IPS-18c (cell line): Measurements from ENCODE around the gene RNF8.
"Not testable (repeated sequence)": the region's sequence is repeated elsewhere in the genome, so short reads cannot be mapped to it uniquely, and the experiment has no call there.

Source experiments
- H3K4me3 ChIP-seq: 2 replicates; pipeline ENCODE4 v1.7.0; 2013; ENCODE audit warnings: low read depth, mild to moderate bottlenecking, low read length, moderate library complexity; ENCODE audit not compliant: insufficient read depth
- H3K9me3 ChIP-seq: one replicate; pipeline ENCODE4 v1.6.1; 2013; ENCODE audit warnings: mild to moderate bottlenecking, low read length, moderate library complexity; ENCODE audit not compliant: control insufficient read depth, insufficient read depth

RNF8 gene

DNA sequence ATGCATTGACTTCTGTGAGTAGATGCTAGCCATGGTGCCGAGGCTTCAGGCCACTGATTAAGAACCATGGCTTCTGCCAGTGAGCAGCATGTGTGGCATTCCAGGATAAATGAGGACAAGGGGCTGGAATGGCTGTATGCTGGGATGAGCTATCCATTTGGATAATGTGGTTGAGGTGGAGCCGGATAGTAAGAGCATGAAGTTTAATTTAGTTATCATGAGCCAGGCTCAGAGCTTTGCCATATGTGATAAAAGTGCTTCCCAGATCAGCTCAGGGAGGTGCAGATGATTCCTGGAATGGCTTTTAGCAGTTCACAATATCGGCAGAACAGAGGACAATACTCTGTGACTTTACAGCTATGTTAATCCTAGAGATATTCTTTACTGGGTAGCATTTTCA lies 34.6 kb upstream of the RNF8 start:
- no peak overlapping the region for H3K4me3 ChIP-seq
- no peaks in the 10 kb centered on the region for H3K9me3 ChIP-seq

- H3K4me3 ChIP-seq, result no peak overlapping the region
- no peaks in the 10 kb centered on the region for H3K9me3 ChIP-seq
Observed at GRCh38 chr6:37319856-37320480, 33.8 kb upstream of the RNF8 start.

- Histone ChIP-seq H3K9me3 (no peaks in the 10 kb centered on the region), H3K4me3 (no peak overlapping the region)
Observed at GRCh38 chr6:37320646-37321045, 33.1 kb upstream of the RNF8 start.

DNA sequence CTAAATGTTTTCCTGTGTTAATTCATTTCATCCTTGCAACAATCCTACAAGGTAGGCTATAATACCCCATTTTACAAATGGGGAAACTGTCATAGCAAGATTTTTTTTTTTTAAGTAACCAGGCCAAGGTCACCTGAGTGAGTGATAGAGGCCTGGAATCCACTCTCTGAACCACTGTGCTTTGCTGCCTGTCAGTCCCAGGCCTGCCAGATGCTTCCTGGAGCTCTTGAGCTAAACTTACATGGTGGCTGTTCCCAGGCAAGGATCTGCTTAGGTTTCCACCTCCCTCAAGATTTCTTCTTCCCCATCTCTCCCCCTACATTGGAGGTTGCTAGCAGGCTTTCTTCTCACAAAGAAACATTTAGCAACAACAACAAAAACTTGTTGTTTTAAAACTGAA lies 32.7 kb upstream of the RNF8 start:
- Histone ChIP-seq H3K4me3 (no peak overlapping the region), H3K9me3 (no peaks in the 10 kb centered on the region)

DNA sequence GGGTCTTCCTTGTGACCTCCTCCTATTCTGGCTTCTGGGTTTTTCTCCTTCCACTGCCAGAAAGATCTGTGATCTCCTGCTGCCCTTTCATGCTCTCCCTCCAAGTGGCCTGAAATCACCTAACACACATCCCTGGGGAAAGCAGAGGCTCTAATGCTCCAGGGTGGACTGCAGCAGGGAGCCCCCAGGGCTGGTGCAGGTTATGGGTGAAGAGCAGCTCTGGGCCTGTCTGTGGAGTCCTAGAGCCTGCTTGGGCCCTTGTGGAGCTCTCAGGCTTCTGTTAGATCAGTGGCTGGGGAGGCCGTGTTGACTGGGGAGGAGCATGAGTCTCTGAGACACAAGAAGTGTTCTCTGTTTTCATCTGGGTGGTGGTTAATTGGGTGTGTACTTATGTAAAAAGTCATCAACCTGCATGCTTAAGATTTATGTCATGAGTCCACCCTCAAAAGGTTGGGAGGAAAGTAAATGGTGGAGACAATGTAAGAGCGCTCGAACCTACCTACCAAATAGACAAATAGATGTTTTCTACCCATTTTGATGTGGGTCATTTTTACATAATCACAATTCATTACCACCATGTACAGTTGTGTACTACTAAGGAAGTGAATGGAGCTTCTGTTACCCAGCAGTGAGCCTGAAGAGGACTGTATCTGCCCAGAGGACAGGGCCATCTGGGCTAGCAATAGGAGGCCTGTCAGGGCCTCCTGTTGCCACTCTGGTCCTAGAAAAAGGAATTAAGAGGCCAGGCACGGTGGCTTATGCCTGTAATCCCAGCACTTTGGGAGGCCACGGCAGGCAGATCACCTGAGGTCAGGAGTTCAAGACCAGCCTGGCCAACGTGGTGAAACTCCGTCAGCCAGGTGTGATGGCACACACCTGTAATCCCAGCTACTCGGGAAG lies 32.0 kb upstream of the RNF8 start:
- no peaks in the 10 kb centered on the region for H3K9me3 ChIP-seq
- H3K4me3 ChIP-seq, result no peak overlapping the region

- Histone ChIP-seq H3K9me3 (no peaks in the 10 kb centered on the region), H3K4me3 (no peak overlapping the region)
Observed at GRCh38 chr6:37323580-37323979, 30.2 kb upstream of the RNF8 start.

DNA sequence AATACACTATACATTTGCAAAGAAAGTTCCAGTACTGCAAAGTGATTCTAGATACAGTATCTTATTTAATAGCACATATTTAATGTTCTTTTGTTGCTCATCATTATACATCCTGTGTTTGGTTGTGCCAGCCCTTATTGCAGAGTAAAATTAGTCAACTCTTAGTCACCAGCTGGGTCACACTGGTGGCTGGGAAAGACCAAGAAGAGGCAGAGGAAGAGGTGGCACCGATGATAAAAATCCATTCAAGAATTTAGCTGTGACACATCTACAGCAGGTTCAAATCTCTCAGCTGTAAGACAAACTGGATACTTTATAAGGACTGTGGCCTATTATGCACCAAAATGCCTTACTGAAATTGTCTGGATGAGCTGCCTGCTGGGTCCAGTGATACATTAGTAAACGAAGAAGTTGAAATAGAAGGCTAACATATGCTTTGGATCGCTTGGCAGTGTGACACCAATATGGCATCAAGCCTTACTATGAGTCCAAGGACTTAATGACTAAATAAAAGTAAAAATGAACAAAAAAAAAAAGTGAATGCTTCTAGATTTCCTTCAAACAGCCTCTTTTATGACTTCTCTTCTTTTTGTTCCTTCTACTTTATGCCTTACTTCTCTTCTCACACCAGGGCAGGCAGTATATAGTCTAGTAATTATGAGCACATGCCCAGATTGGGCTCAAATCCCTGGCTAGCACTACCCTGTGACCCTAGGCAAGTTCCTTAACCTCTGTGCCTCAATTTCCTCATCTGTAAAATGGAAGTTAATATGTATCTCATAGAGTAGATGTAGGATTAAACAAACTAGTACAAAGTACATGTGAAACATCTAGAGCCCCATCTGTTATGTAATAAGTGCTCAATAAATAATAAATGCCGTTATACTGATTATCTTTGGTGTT lies 29.4 kb upstream of the RNF8 start:
- no peak overlapping the region for H3K4me3 ChIP-seq
- H3K9me3 ChIP-seq, result no peaks in the 10 kb centered on the region

DNA sequence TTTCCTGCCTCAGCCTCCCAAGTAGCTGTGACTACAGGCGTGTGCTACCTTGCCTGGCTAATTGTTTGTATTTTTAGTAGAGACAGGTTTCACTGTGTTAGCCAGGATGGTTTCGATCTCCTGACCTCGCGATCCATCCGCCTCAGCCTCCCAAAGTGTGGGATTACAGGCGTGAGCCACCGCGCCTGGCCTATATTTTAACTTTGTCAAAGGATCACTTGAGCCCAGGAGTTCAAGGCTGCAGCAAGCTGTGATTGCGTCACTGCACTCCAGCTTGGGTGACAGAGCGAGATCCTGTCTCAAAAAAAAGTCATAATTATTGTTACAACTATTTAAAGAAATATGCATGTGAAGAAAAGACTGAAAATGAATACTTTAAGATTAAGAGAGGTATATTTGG lies 23.4 kb upstream of the RNF8 start:
- not testable (repeated sequence) for H3K9me3 ChIP-seq, H3K4me3 ChIP-seq

DNA sequence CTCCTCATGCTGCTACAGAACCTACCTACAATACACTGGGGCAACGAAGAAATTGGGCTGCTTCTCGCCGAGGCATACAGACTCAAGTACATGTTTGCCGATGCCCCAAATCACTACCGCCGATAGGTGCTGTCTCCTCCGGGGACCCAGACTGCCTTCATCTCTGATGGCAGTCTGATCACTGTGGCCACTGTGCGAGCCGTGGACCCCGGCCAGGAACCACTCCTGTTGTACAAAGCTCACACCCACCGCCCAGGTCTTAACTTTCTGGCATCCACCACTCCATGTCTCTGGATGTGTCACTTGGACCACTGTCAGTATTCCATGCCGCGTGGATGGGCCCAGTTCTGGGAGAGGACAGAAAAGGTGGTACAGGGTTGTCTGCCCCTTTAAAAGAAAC lies 22.7 kb upstream of the RNF8 start:
- Histone ChIP-seq H3K9me3 (no peaks in the 10 kb centered on the region), H3K4me3 (no peak overlapping the region)

DNA sequence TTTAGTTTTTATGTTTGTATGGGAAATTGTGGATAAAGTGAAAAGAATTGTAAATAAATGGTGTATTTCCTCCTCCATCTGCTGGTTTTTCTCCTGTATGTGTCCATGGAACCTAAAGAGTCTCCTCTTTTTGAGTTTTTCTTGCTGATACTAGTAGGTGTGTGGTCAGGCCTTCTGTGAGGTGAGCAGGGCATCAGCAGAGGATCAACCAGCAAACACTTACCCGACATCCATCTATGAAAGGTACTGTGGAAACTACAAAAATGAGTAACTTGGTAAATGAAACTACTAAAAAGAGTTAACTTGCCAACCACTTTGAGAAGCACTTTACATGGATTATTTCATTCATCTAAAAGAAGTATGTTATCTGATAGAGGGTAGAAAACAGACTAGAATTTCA lies 20.9 kb upstream of the RNF8 start:
- no peaks in the 10 kb centered on the region for H3K9me3 ChIP-seq
- no peak overlapping the region for H3K4me3 ChIP-seq

DNA sequence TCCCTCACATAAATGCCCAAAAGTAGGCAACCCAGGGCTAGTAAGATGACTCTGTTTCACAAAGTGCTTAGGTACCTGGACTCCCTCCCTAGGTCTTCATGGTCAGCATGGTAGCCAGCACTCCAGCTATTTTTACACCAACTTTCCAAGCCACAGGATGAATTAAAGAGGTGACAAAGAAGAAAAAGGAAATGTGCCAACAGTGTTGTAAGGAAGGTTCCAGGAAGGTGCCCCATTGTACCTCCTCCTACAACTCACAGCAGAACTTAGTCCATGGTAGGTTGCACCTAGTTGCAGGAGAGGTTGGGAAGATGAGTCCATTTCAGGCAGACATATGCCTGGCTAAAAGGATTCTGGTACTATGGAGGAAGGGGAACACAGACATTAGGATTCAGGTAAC lies 19.7 kb upstream of the RNF8 start:
- H3K4me3 ChIP-seq, result no peak overlapping the region
- H3K9me3 ChIP-seq, result no peaks in the 10 kb centered on the region

DNA sequence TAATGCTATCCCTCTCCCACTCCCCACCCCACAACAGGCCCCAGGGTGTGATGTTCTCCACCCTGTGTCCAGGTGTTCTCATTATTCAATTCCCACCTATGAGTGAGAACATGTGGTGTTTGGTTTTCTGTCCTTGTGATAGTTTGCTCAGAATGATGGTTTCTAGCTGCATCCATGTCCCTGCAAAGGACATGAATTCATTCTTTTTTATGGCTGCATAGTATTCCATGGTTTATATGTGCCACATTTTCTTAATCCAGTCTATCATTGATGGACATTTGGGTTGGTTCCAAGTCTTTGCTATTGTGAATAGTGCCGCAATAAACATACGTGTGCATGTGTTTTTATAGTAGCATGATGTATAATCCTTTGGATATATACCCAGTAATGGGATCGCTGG lies 15.5 kb upstream of the RNF8 start:
- H3K4me3 ChIP-seq, H3K9me3 ChIP-seq: not testable (repeated sequence)

- no peaks in the 10 kb centered on the region for H3K9me3 ChIP-seq
Observed at GRCh38 chr6:37338745-37339255, 15.0 kb upstream of the RNF8 start.

DNA sequence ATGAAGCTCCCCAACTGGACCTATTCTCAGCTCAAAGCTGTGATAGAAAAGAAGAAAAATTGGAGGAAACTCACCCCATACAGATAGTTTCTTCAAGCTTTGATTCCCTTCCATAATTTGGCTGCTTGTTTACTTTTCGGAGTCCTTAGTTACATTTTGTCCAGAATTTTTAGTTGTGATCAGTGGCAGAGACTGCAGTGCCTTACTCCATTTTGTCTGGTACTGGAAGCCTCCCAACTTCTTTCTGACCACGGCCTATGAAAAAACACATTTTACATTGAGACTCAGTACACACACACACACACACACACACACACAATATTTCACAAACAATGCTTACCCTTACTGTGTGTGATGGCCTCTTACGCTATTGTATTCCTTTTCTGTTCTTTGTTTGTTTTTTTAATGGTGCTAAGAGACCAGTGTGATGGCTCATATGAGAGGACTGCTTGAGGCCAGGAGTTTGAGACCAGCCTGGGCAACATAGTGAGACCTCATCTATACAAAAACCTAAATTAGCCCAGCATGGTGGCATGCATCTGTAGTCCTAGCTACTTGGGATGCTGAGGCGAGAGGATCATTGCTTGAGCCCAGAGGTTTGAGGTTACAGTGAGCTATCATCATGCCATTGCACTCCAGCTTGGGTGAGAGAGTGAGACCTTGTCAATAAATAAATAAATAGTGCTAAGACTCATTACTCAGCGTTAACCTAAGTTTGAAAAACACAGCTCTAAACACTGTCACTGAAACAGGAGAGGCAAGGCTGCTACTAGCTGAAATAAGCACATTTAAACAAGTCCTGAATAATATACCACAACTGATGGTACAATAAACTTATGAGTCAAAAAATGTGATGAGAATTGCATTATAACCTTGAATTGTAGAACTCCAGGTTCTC lies 13.8 kb upstream of the RNF8 start:
- no peaks in the 10 kb centered on the region for H3K9me3 ChIP-seq

More at GRCh38 chr6:37338745-37339255, 15.0 kb upstream of the RNF8 start:
- H3K4me3 ChIP-seq, result no peak overlapping the region

DNA sequence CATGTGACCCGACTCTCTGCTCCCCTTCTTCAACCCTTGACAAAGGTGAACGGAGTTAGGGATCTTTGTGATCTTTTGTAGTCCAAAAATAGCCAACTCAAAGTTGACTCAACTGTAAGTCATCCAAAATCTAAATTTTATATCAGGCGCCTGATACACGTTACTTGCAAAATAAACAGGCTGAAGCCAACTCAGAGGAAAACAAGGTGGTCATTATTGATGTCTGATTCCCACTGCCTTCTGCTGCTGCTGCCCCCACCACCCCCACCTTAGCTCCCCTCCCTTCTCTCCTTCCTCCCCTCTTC lies 13.2 kb upstream of the RNF8 start:
- Histone ChIP-seq H3K4me3 (no peak overlapping the region), H3K9me3 (no peaks in the 10 kb centered on the region)

More for the DNA sequence above, 13.8 kb upstream of the RNF8 start:
- no peak overlapping the region for H3K4me3 ChIP-seq

DNA sequence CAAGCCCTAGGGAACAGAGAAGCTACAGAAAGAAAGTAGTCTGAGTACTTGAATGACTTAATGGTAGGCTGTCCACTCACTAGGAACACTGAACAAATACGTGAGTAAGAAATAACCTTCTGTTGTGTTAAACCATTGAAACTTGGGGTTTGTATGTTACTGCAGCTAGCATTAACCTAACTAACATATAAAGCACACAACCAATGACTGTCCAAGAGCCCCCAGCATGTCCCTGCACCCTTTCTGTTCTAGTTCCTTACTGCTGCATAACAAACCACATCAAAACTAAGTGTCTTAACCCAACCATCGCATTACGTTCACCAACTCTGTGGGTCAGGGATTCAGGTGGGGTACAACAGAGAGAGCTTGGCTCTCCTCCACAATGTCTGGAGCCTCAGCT lies 10.5 kb upstream of the RNF8 start:
- H3K4me3 ChIP-seq, result no peak overlapping the region

DNA sequence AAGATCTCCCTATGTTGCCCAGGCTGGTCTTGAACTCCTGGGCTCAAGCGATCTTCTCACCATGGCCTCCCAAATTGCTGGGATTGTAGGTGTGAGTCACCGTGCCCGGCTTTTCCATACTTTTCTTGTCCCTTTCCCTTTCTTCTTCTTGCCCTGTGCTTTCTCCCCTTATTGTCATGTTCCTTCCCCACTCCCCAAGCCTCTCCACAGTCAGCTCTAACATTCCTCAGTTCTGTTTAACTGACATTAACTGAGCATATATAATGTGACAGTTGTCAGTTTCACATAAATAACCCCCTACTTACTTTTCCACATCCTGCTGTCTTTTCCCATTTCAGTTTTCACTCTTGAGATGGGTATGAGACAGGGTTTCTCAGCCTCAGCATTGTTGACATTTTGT lies 9.5 kb upstream of the RNF8 start:
- Histone ChIP-seq H3K4me3 (no peak overlapping the region), H3K9me3 (peaks cover 2% of the 10 kb centered on the region)

More for the DNA sequence above, 10.5 kb upstream of the RNF8 start:
- H3K9me3 ChIP-seq, result peaks cover 2% of the 10 kb centered on the region
